Natural killer cell (primary cell): ENCODE measurements around the gene FARP2. TPM values are rescaled to one million over a fixed set of nuclear protein-coding genes. Genes with fewer than 3 reads are reported as not detected.

Experiments
- ATAC-seq, 3 donors: fragments of 150-1000 bp in 2 of 3; fragments of 200-7000 bp in 1 of 3; cut with Tn5 transposase; 1 replicate in 1 of 3; 2 replicates in 2 of 3; pipeline ENCODE4 v1.10.0; 2021; ENCODE audit warnings: mild to moderate bottlenecking in 2 of 3, moderate library complexity in 2 of 3
- DNase-seq, 2 donors: peaks; one replicate each; pipeline versions ENCODE4 v3.0.0 to v3.0.0-alpha.2; 2013 to 2021; ENCODE audit warnings: mixed read lengths in 1 of 2
- H3K27ac ChIP-seq: one replicate; pipeline ENCODE4 v1.5.1; 2013; ENCODE audit warnings: mild to moderate bottlenecking, low read length
- H3K27me3 ChIP-seq: one replicate; pipeline ENCODE4 v1.6.1; 2013; ENCODE audit warnings: low read length; ENCODE audit not compliant: control insufficient read depth, insufficient read depth
- H3K36me3 ChIP-seq: one replicate; pipeline ENCODE4 v1.6.1; 2013; ENCODE audit warnings: low read length; ENCODE audit not compliant: control insufficient read depth, insufficient read depth
- H3K4me1 ChIP-seq: one replicate; pipeline ENCODE4 v1.6.1; 2013; ENCODE audit warnings: low read length; ENCODE audit not compliant: control insufficient read depth, insufficient read depth
- H3K4me3 ChIP-seq: one replicate; pipeline ENCODE4 v1.5.1; 2013; ENCODE audit warnings: low read length
- H3K9me3 ChIP-seq: one replicate; pipeline ENCODE4 v1.6.1; 2013; ENCODE audit warnings: low read length; ENCODE audit not compliant: control insufficient read depth, insufficient read depth
- H3K27ac Mint-ChIP-seq, 2 donors: one replicate each; pipeline ENCODE4 v1.8.0; 2022; ENCODE audit warnings: mild to moderate bottlenecking in 2 of 2, mixed read lengths in 2 of 2, moderate library complexity in 1 of 2
- H3K27me3 Mint-ChIP-seq, 2 donors: one replicate each; pipeline ENCODE4 v1.8.0; 2022; ENCODE audit warnings: low read depth in 2 of 2, mixed read lengths in 2 of 2
- H3K36me3 Mint-ChIP-seq: one replicate; pipeline ENCODE4 v1.8.0; 2022; ENCODE audit warnings: mixed read lengths
- H3K4me1 Mint-ChIP-seq, 2 donors: one replicate each; pipeline ENCODE4 v1.8.0; 2022; ENCODE audit warnings: mixed read lengths in 2 of 2
- H3K4me3 Mint-ChIP-seq: one replicate; pipeline ENCODE4 v1.8.0; 2022; ENCODE audit warnings: mild to moderate bottlenecking, moderate library complexity, mixed read lengths
- H3K9me3 Mint-ChIP-seq, 2 donors: one replicate each; pipeline ENCODE4 v1.8.0; 2022; ENCODE audit warnings: mixed read lengths in 2 of 2
- CTCF ChIP-seq: fragments of 200-600 bp; IDR thresholded peaks from one replicate; pipeline ENCODE4 v1.8.0; 2022; ENCODE audit warnings: antibody characterized with exemption
- WGBS: methylation state at CpG from one replicate; pipeline ENCODE4 v1.1.7; 2013; ENCODE audit warnings: missing lambda C conversion rate; ENCODE audit not compliant: insufficient coverage; 5-methylcytosine and 5-hydroxymethylcytosine counted together
- intact Hi-C: fragments of 100-400 bp; cut with micrococcal nuclease; formaldehyde crosslinking; loops from one replicate; pipeline ENCODE4 v1.14.2; 2022
- total RNA-seq, 4 donors: library from RNA; stranded (reverse); fragments of 120-200 nt in 1 of 4; gene quantifications; one replicate each; pipeline versions ENCODE4 v1.2.3 to v1.2.4, GENCODE V29; 2013 to 2022

The FARP2 gene
- total RNA-seq, 3 donors from 2014 or later (not counting 1 experiment from before 2014, with no cell fraction given) = 26.8 to 40.6 (median 31.6) TPM

GRCh38 chr2:241534293-241534692 lies 178.2 kb downstream of the FARP2 start:
- no peaks in the 10 kb centered on the region for H3K9me3 Mint-ChIP-seq
- no peak overlapping the region for H3K4me3 Mint-ChIP-seq
- intact Hi-C loops = no loop called here
- no peak overlapping the region for H3K27ac Mint-ChIP-seq
- no peak for TF ChIP-seq CTCF
- no peaks in the 10 kb centered on the region for H3K36me3 ChIP-seq
- H3K27me3 Mint-ChIP-seq = peaks cover 6 to 9% of the 10 kb centered on the region in 2 donors
- H3K9me3 ChIP-seq = no peaks in the 10 kb centered on the region
- H3K27ac ChIP-seq = no peak overlapping the region
- no peaks in the 10 kb centered on the region for H3K4me1 ChIP-seq
- no peaks in the 10 kb centered on the region for H3K36me3 Mint-ChIP-seq
- DNase-seq = no peak
- H3K27me3 ChIP-seq = no peaks in the 10 kb centered on the region
- H3K4me1 Mint-ChIP-seq = no peaks in the 10 kb centered on the region
- WGBS = 83% methylated on average over 7 of the region's 7 CpGs
- no peak overlapping the region for H3K4me3 ChIP-seq
- no peak for ATAC-seq

- no peak for DNase-seq
- H3K27ac Mint-ChIP-seq = no peak overlapping the region
- ATAC-seq = no peak
- no peaks in the 10 kb centered on the region for H3K4me1 Mint-ChIP-seq
- no peak overlapping the region for H3K27ac ChIP-seq
- TF ChIP-seq CTCF = no peak
- H3K27me3 Mint-ChIP-seq = peaks cover 6 to 9% of the 10 kb centered on the region in 2 donors
- H3K4me1 ChIP-seq = no peaks in the 10 kb centered on the region
- H3K9me3 Mint-ChIP-seq = no peaks in the 10 kb centered on the region
- H3K27me3 ChIP-seq = no peaks in the 10 kb centered on the region
- no peaks in the 10 kb centered on the region for H3K9me3 ChIP-seq
- H3K4me3 Mint-ChIP-seq = no peak overlapping the region
- no peaks in the 10 kb centered on the region for H3K36me3 ChIP-seq
- intact Hi-C loops = no loop called here
- H3K36me3 Mint-ChIP-seq = no peaks in the 10 kb centered on the region
- no peak overlapping the region for H3K4me3 ChIP-seq
- 86% methylated on average over 17 of the region's 17 CpGs for WGBS
Measured at GRCh38 chr2:241534701-241535375, 178.8 kb downstream of the FARP2 start.

GRCh38 chr2:241535871-241536655 lies 180.0 kb downstream of the FARP2 start:
- intact Hi-C loops = no loop called here
- no peak for ATAC-seq
- Histone ChIP-seq H3K4me1 (peaks cover 6% of the 10 kb centered on the region), H3K27ac (no peak overlapping the region), H3K9me3 (no peaks in the 10 kb centered on the region), H3K27me3 (peaks cover 2% of the 10 kb centered on the region), H3K4me3 (no peak overlapping the region), H3K36me3 (no peaks in the 10 kb centered on the region)
- Mint-ChIP-seq H3K4me1 (peaks cover 4 to 5% of the 10 kb centered on the region in 2 donors), H3K36me3 (no peaks in the 10 kb centered on the region), H3K9me3 (no peaks in the 10 kb centered on the region), H3K4me3 (no peak overlapping the region), H3K27ac (no peak overlapping the region), H3K27me3 (peaks cover 6 to 12% of the 10 kb centered on the region in 2 donors)
- no peak for TF ChIP-seq CTCF
- DNase-seq = no peak
- 81% methylated on average over 12 of the region's 13 CpGs for WGBS
